HG02763 (cell line): Measurements from ENCODE around the gene TNFRSF4.

Experiments
- ATAC-seq: cut with Tn5 transposase; IDR thresholded peaks from one replicate; pipeline ENCODE4 v1.9.1; 2021; ENCODE audit warnings: mild to moderate bottlenecking, moderate library complexity; ENCODE audit not compliant: unreplicated experiment

TNFRSF4 gene

GRCh38 chr1:1245817-1246576, 32.0 kb upstream of the TNFRSF4 start:
- no peak for ATAC-seq

- no peak for ATAC-seq
These were observed 31.3 kb upstream of the TNFRSF4 start for GRCh38 chr1:1245178-1245816.

GRCh38 chr1:1244192-1244811, 30.3 kb upstream of the TNFRSF4 start:
- ATAC-seq: no peak

GRCh38 chr1:1243807-1244191, 29.8 kb upstream of the TNFRSF4 start:
- ATAC-seq: no peak

GRCh38 chr1:1243266-1243660, 29.3 kb upstream of the TNFRSF4 start:
- no peak for ATAC-seq

- no peak for ATAC-seq
These were observed 28.7 kb upstream of the TNFRSF4 start for GRCh38 chr1:1242461-1243265.

- no peak for ATAC-seq
These were observed 27.8 kb upstream of the TNFRSF4 start for GRCh38 chr1:1241588-1242219.

- ATAC-seq: no peak
These were observed 27.1 kb upstream of the TNFRSF4 start for GRCh38 chr1:1240822-1241587.

- no peak for ATAC-seq
These were observed 26.4 kb upstream of the TNFRSF4 start for GRCh38 chr1:1240348-1240732.

GRCh38 chr1:1239614-1240347, 25.8 kb upstream of the TNFRSF4 start:
- no peak for ATAC-seq

GRCh38 chr1:1239227-1239613, 25.3 kb upstream of the TNFRSF4 start:
- no peak for ATAC-seq

GRCh38 chr1:1238702-1239178, 24.8 kb upstream of the TNFRSF4 start:
- ATAC-seq: no peak

GRCh38 chr1:1237874-1238701, 24.1 kb upstream of the TNFRSF4 start:
- ATAC-seq: no peak

GRCh38 chr1:1236945-1237873, 23.3 kb upstream of the TNFRSF4 start:
- no peak for ATAC-seq

GRCh38 chr1:1236176-1236763, 22.3 kb upstream of the TNFRSF4 start:
- no peak for ATAC-seq

- no peak for ATAC-seq
These were observed 21.2 kb upstream of the TNFRSF4 start for GRCh38 chr1:1235016-1235744.
